Upper lobe of right lung (tissue), 1 donor: ENCODE data around the gene STXBP2. TPM values are rescaled to one million over a fixed set of nuclear protein-coding genes. Genes with fewer than 3 reads are reported as not detected.

Source experiments
- ATAC-seq: fragments of 200-7000 bp; cut with Tn5 transposase; one replicate; pipeline ENCODE4 v1.9.1; 2020; ENCODE audit warnings: mild to moderate bottlenecking, moderate library complexity
- DNase-seq: peaks from one replicate; pipeline ENCODE4 v3.0.0-alpha.2; 2020
- H3K27ac ChIP-seq: fragments of 200-600 bp; one replicate; pipeline ENCODE4 v1.8.0; 2022
- H3K27me3 ChIP-seq: fragments of 200-600 bp; one replicate; pipeline ENCODE4 v1.8.0; 2022; ENCODE audit warnings: mild to moderate bottlenecking
- H3K36me3 ChIP-seq: fragments of 200-600 bp; one replicate; pipeline ENCODE4 v1.8.0; 2022
- H3K4me1 ChIP-seq: fragments of 200-600 bp; one replicate; pipeline ENCODE4 v1.8.0; 2022
- H3K4me3 ChIP-seq: fragments of 200-600 bp; one replicate; pipeline ENCODE4 v1.8.0; 2022; ENCODE audit warnings: mild to moderate bottlenecking
- H3K9me3 ChIP-seq: fragments of 200-600 bp; one replicate; pipeline ENCODE4 v1.8.0; 2022
- intact Hi-C: fragments of 100-400 bp; cut with DNase I; formaldehyde crosslinking; loops from one replicate; pipeline ENCODE4 v1.11.0; 2022
- total RNA-seq: library from RNA; stranded (reverse); fragmentation: NEBNext Ultra II Directional; extraction: Animal tissue kit (Norgen Biotek cat#: 25700); gene quantifications from one replicate; pipeline ENCODE4 v1.2.1, GENCODE V29; 2021
- TF ChIP-seq, protein P1 (sequence below): fragments of 200-600 bp; IDR thresholded peaks from one replicate; pipeline ENCODE4 v1.8.0; 2022; ENCODE audit warnings: antibody characterized with exemption
- donor health status: DM: no; HTN: yes; CAD: no; lungs with severe emphysema.

The STXBP2 gene
- total RNA-seq, 1 donor from 2014 or later: 162 TPM

- Histone ChIP-seq H3K9me3 (no peaks in the 10 kb centered on the region), H3K36me3 (no peaks in the 10 kb centered on the region), H3K4me3 (no peak overlapping the region), H3K27ac (no peak overlapping the region), H3K4me1 (no peaks in the 10 kb centered on the region), H3K27me3 (no peaks in the 10 kb centered on the region)
- ATAC-seq (no peak), DNase-seq (peak; percentile 64)
- TF ChIP-seq, protein P1, sequence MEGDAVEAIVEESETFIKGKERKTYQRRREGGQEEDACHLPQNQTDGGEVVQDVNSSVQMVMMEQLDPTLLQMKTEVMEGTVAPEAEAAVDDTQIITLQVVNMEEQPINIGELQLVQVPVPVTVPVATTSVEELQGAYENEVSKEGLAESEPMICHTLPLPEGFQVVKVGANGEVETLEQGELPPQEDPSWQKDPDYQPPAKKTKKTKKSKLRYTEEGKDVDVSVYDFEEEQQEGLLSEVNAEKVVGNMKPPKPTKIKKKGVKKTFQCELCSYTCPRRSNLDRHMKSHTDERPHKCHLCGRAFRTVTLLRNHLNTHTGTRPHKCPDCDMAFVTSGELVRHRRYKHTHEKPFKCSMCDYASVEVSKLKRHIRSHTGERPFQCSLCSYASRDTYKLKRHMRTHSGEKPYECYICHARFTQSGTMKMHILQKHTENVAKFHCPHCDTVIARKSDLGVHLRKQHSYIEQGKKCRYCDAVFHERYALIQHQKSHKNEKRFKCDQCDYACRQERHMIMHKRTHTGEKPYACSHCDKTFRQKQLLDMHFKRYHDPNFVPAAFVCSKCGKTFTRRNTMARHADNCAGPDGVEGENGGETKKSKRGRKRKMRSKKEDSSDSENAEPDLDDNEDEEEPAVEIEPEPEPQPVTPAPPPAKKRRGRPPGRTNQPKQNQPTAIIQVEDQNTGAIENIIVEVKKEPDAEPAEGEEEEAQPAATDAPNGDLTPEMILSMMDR: no peak
- intact Hi-C loops: no loop called here
Observed at GRCh38 chr19:7610491-7611240, 26.2 kb upstream of the STXBP2 start.

DNA sequence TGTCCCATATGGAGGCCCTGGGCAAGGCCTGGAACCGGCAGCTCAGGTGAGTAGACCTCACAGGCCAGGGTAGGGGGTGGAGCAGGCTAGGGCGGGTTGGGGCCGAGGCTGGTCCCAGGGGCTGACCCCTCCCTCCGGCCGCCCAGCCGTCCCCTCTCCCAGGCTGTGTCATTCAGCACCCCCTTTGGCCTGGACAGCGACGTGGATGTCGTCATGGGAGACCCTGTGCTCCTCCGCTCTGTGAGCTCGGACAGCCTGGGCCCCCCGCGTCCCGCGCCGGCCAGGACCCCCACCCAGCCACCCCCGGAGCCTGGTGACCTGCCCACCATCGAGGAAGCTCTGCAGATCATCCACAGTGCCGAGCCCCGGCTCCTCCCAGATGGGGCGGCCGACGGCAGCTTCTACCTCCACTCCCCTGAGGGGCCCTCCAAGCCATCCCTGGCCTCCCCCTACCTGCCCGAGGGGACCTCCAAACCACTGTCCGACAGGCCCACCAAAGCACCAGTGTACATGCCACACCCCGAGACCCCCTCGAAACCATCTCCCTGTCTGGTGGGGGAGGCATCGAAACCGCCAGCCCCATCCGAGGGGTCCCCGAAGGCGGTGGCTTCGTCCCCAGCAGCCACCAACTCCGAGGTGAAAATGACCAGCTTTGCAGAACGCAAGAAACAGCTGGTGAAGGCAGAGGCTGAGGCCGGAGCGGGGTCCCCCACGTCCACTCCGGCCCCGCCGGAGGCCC lies 25.2 kb upstream of the STXBP2 start:
- Histone ChIP-seq H3K27me3 (no peaks in the 10 kb centered on the region), H3K4me3 (no peak overlapping the region), H3K9me3 (no peaks in the 10 kb centered on the region), H3K27ac (no peak overlapping the region), H3K36me3 (no peaks in the 10 kb centered on the region), H3K4me1 (no peaks in the 10 kb centered on the region)
- DNase-seq (peak; percentile 61), ATAC-seq (no peak)
- intact Hi-C loops: no loop called here
- TF ChIP-seq, protein P1: no peak

DNA sequence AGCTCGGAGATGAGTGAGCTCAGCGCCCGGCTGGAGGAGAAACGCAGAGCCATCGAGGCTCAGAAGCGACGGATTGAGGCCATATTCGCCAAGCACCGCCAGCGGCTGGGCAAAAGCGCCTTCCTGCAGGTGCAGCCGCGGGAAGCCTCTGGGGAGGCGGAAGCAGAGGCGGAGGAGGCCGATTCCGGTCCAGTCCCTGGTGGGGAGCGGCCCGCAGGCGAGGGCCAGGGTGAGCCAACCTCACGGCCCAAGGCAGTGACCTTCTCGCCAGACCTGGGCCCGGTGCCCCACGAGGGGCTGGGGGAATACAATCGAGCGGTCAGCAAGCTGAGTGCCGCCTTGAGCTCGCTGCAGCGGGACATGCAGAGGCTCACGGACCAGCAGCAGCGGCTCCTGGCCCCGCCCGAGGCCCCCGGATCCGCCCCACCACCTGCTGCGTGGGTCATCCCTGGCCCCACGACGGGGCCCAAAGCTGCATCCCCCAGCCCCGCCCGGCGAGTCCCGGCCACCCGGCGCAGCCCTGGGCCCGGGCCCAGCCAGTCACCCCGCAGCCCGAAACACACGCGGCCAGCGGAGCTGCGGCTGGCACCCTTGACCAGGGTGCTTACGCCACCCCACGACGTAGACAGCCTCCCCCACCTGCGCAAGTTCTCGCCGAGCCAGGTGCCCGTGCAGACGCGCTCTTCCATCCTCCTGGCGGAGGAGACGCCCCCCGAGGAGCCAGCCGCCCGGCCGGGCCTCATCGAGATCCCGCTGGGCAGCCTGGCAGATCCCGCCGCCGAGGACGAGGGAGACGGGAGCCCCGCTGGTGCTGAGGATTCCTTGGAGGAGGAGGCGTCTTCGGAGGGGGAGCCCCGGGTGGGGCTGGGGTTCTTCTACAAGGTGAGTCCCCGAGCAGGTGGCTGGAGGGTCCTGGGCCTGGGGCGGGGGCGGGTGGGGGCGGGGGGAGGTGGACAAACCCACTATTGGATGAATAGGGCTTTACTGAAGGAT lies 24.3 kb upstream of the STXBP2 start:
- Histone ChIP-seq H3K9me3 (no peaks in the 10 kb centered on the region), H3K27me3 (no peaks in the 10 kb centered on the region), H3K36me3 (peaks cover 2% of the 10 kb centered on the region), H3K4me1 (peaks cover under 1% of the 10 kb centered on the region), H3K27ac (no peak overlapping the region), H3K4me3 (no peak overlapping the region)
- DNase-seq (no peak), ATAC-seq (no peak)
- intact Hi-C loops: no loop called here
- TF ChIP-seq, protein P1: no peak

DNA sequence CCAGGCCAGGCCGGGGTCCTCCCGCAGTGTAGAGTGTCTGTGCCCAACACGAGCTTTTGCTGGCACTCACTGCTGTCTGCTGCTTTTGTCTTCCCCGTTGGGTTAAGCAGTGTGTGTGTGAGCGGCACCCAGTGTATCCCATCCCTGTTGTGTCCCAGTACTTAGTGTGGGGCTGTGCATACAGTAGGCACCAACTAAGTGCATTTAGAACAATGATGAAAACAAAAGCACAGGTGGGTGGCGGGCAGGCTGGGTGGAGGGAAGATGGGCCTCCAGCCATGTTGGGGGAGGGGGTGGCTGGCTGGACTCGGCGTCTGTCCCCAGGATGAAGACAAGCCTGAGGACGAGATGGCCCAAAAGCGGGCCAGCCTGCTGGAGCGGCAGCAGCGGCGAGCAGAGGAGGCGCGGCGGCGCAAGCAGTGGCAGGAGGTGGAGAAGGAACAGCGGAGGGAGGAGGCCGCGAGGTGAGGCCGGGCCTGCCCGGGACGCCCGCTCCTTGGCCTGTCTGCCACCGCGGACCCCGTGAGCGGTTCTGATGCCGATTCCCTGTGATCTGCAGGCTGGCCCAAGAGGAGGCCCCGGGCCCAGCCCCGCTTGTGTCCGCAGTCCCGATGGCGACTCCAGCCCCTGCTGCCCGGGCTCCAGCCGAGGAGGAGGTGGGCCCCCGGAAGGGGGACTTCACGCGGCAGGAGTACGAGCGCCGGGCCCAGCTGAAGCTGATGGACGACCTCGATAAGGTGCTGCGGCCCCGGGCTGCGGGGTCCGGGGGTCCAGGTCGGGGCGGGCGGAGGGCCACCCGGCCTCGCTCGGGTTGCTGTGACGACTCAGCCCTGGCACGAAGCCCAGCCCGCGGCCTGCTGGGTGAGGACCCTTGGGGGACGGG lies 21.8 kb upstream of the STXBP2 start:
- intact Hi-C loops: no loop called here
- Histone ChIP-seq H3K4me3 (no peak overlapping the region), H3K36me3 (peaks cover 16% of the 10 kb centered on the region), H3K4me1 (peaks cover 8% of the 10 kb centered on the region), H3K9me3 (no peaks in the 10 kb centered on the region), H3K27me3 (no peaks in the 10 kb centered on the region), H3K27ac (no peak overlapping the region)
- ATAC-seq (no peak), DNase-seq (peak; percentile 69)
- TF ChIP-seq, protein P1: no peak

DNA sequence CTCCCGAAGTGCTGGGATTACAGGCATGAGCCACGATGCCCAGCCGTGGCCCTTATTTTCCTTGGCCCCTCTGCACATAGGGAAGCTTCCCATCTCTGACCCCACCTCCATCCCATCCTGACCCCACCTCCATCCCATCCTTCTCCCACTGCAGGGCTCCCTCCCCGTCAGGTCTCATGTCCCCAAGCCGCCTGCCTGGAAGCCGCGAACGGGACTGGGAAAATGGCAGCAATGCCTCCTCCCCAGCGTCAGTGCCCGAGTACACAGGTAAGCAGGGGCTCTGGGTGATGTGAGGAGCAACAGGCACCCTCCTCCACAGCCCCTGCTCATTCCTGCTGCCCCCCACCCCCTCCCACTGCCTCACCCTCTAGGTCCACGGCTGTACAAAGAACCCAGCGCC lies 19.7 kb upstream of the STXBP2 start:
- peaks cover 37% of the 10 kb centered on the region for H3K36me3 ChIP-seq
- intact Hi-C loops: no loop called here
- no peak overlapping the region for H3K27ac ChIP-seq

More for the DNA sequence above, 19.7 kb upstream of the STXBP2 start:
- no peak for ATAC-seq
- Histone ChIP-seq H3K9me3 (no peaks in the 10 kb centered on the region), H3K4me1 (peaks cover 8% of the 10 kb centered on the region), H3K4me3 (no peak overlapping the region), H3K27me3 (no peaks in the 10 kb centered on the region)
- DNase-seq: no peak
- TF ChIP-seq, protein P1: no peak
